GM10266 (cell line): ENCODE measurements around the gene STOX2.

ENCODE experiments used
- DNase-seq: peaks from one replicate; pipeline ENCODE4 v3.0.0; 2012; ENCODE audit errors: extremely low spot score
- CTCF ChIP-seq: IDR thresholded peaks from 2 replicates; pipeline ENCODE4 v1.5.1; 2012; ENCODE audit warnings: mild to moderate bottlenecking, low read depth; ENCODE audit not compliant: control insufficient read depth, insufficient read depth; ENCODE audit errors: missing control alignments

The STOX2 gene

GRCh38 chr4:183863155-183863825 lies 41.8 kb upstream of the STOX2 start:
- no peak for TF ChIP-seq CTCF
- no peak for DNase-seq

DNA sequence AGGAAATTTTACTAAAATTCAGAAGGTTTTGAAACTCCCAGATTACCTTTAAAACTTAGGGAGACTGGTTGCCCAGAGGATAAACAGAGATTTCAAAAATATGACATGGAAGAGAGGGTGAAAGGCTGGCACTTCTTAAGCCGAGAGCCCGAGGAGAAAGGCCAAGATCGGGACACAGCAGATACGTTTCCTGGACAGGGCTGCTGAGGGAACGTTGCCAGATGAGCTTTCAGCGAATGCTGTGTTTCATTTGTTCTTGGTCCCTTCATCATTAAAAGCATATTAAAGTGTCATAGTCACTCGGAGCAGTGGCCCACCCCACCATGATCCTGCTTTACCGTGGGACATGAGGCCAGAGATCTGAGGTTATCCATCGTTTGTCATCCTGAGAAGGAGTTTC lies 37.9 kb upstream of the STOX2 start:
- TF ChIP-seq CTCF = no peak
- no peak for DNase-seq

DNA sequence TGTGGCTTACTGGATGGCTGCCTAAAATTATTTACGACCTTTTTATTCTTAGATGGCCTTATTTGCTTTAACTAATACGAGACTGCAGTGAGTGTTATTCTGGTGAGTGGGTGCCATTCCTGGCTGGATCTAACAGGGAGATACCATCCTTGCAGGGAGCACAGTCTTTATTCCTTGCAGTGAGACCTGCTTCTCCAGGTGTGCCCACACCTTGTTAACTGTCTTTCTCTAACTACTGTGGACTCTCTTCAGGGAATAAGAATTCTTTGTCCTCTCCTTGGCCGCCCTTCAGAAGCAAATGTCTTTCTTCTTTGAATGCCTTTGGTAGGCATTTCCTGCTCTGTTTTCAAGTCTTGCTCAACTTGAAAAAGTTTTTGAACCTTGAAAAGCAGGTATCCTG lies 34.1 kb upstream of the STOX2 start:
- DNase-seq = no peak
- no peak for TF ChIP-seq CTCF

- DNase-seq = no peak
- TF ChIP-seq CTCF = no peak
These were observed 33.5 kb upstream of the STOX2 start for GRCh38 chr4:183871581-183871980.

DNA sequence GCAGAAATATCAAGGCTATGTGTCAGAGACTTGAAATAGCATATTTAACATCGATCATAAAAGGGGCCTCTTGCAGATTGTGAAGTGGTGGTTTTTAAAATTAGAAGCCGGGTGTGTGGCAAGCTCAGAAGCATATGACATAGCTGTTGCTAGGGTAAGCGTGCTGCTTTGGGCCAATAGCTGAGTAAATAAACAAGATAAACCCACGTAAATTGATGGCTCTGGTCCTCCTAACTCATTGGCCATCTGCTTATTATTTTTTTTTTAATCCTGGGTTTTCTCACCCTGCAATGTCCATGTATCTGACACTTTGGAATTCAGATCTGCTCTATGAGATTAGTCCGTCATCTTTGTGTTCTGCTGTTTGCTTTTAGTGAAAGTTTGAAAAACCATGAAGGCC lies 32.6 kb upstream of the STOX2 start:
- no peak for DNase-seq
- TF ChIP-seq CTCF = no peak

GRCh38 chr4:183873409-183874185 lies 31.5 kb upstream of the STOX2 start:
- no peak for TF ChIP-seq CTCF
- DNase-seq = no peak

GRCh38 chr4:183875251-183875825 lies 29.8 kb upstream of the STOX2 start:
- TF ChIP-seq CTCF = no peak

More at GRCh38 chr4:183875251-183875825, 29.8 kb upstream of the STOX2 start:
- DNase-seq = no peak
